HG03432 (cell line): ENCODE data around the gene HMG20B.
"Not testable (repeated sequence)": the region's sequence is repeated elsewhere in the genome, so short reads cannot be mapped to it uniquely, and the experiment has no call there.

Source experiments
- ATAC-seq: cut with Tn5 transposase; IDR thresholded peaks from one replicate; pipeline ENCODE4 v1.9.1; 2021; ENCODE audit warnings: mild to moderate bottlenecking, moderate library complexity; ENCODE audit not compliant: unreplicated experiment

Gene HMG20B

DNA sequence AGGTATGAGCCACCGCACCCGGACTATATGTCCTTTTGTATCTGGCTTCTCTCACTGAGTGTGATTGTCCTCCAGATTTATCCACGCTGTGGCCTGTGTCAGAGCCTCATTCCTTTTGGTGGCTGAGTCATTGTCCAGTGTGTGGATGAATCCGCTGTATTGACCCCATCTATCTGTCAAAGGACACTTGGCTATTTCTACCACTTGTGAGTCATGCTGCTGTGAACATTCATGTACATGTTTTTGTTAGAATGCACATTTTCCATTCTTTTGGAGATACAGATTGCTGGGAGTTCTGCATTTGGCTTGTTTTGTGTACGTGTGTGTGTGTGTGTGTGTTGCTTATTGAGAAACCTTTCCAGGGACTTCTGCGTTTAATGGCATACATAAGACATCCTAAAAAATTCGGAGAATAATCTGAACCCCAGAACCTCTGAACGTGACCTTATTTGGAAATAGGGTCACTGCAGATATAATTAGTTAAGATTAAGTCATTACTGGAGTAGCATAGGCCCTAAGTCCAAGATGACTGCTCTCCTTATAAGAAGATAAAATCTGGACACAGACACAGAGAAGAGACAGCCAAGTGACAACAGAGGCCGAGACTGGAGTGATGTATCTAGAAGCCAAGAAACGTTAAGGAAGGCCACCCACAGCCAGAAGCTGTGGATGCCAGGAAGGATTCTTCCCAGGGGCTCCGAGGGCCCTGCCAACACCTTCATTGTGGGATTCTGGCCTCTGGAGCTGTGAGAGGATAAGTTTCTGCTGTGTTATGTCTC is 7.6 kb downstream of the HMG20B start:
- no peak for ATAC-seq

DNA sequence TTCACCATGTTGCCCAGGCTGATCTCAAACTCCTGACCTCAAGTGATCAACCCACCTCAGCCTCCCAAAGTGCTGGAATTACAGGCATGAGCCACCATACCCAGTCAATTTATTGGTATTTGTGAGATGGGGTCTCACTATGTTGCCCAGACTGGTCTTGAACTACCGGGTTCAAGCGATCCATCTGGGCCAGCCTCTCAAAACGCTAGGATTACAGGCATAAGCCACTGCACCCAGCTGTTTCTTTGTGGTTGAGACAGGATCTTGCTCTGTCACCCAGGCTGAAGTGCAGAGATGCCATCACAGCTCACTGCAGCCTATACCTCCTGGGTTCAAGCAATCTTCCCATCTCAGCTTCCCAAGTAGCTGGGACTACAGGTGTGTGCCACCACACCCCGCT is 9.0 kb downstream of the HMG20B start:
- not testable (repeated sequence) for ATAC-seq

DNA sequence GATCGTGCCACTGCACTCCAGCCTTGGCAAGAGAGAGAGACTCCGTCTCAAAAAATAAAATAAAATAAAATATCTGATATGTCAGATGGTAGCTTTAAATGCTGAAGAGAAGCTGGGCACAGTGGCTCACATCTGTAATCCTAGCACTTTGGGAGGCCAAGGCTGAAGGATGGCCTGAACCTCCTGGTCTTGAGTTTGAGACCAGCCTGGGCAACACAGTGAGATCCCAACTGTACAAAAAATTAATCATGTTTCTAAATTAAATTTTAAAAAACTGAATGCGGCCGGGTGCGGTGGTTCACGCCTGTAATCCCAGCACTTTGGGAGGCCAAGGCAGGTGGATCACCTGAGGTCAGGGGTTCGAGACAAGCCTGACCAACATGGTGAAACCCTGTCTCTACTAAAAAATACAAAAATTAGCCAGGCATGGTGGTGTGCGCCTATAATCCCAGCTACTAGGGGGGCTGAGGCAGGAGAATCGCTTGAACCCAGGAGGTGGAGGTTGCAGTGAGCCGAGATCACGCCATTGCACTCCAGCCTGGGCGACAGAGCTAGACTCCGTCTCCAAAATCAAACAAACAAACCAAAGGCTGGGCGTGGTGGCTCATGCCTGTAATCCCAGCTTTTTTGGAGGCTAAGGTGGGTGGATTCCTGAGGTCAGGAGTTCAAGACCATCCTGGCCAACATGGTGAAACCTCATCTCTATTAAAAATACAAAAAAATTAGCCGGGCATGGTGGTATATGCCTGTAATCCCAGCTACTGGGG is 11.5 kb downstream of the HMG20B start:
- not testable (repeated sequence) for ATAC-seq

DNA sequence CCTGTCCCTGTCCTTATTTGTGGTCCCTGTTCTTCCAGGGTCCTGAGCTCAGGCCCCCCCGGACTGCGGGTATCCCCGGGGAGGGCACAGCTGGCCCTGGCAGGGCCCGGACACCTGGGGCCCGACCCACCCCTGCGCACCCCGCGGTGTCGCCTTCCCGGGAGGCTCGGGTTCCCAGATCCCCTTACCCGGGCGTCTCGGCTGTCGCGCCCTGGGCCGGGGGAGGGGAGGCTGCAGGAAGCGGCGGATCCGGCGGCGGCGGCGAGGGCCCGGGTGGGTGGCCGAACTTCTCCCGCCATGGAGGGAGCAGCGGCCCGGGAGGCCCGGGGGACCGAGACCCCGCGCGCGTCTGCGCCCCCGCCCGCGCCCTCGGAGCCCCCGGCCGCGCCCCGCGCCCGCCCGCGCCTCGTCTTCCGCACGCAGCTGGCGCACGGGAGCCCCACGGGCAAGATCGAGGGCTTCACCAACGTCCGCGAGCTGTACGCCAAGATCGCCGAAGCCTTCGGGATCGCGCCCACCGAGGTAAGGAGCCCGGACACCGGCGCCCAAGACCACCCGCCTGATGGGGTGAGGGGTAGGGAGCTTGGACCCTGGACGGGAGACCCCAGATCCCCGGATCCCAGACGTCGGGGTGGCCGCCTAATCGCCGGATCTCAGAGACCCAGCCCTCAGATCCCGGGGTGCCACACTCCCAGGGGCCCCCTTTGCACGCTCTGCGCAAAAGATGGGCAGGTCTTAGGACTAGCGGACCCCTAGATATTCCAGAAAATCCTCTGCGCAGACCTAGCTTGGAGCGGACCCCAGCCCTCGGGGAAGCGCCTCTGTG is 12.8 kb downstream of the HMG20B start, which contains the start of gene GIPC3:
TSS of gene GIPC3 (plus strand) at position 178 of the 826 bp plus-strand sequence. CDS start at position 298, 120 bp downstream.
- ATAC-seq: no peak

DNA sequence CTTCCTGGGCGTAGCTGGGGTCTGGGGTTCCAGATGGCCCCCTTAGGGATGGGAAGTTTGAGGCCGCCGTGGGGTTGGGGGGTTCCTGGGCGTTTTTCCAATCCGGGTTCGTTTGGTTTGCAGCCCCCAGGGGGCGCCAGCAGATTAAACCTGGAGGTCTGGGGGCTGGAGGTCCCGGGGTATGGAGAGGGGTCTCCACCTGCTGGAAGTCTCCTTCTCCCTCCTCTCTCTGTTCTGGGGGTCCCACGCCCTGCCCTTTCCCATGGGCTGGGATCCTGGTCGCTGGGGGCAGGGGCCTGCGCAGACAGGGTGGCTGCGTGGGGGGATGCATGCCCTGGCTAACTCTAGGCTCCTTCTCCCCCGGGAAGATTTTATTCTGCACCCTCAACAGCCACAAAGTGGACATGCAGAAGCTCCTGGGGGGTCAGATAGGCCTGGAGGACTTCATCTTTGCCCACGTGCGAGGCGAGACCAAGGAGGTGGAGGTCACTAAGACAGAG is 13.4 kb downstream of the HMG20B start:
- ATAC-seq: no peak

DNA sequence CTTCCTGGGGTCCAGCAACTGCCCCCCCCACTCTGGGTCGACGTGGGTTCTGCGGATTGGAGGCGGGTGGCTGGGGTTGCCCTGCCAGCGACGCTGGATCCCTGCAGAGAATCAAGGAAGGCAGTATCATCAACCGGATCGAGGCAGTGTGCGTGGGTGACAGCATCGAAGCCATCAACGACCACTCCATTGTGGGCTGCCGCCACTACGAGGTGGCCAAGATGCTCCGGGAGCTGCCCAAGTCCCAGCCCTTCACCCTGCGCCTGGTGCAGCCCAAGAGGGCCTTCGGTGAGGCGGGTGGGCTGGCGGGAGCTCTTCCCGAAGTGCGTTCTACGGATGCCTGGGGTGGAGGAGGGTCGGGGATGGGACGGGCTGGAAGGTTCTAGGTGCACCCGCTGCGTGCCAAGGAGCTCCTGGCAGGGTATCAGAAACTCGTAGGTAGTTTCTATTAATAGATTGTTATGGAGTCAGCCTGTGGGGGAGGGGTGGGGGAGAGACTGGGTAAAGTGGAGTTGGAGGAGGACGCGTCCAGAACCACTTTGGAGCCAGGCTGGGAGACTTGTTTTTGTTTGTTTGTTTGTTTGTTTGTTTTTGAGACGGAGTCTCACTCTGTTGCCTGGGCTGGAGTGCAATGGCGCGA is 14.1 kb downstream of the HMG20B start:
- no peak for ATAC-seq

DNA sequence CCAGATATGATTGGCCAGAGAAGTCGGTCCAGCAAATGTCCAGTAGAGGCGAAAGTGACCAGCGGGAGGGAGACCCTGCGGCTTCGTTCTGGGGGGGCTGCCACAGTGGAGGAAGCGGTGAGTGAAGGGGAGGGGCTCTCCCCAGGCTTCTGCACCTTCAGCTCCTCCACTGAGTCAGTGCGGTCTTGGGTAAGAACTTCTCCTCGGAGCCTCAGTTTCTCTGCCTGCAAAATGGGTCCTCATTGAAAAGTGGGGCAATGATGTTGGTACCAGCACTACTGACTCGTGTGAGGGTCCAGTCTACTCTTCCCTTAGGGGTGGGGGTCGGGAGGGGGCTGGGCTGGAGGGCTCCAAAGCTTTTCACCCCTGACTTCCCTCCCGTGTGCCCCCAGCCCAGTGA is 16.7 kb downstream of the HMG20B start:
- no peak for ATAC-seq

DNA sequence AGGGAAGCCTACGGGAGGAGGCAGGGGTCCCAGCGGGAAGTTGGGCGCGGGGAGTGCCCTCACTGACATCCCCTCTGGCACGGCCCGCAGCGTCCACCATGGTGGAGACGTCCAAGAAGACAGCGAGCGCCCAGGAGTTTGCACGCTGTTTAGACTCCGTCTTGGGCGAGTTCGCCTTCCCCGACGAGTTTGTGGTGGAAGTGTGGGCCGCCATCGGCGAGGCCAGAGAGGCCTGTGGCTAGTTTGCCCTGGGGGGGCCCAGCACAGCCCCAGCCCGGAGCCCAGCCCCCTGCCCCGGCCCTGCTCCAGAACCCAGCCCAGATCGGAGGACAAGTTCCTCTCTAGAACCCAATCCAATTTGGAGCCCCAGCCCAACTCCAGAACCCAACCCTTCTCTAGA is 17.2 kb downstream of the HMG20B start:
- ATAC-seq: no peak

DNA sequence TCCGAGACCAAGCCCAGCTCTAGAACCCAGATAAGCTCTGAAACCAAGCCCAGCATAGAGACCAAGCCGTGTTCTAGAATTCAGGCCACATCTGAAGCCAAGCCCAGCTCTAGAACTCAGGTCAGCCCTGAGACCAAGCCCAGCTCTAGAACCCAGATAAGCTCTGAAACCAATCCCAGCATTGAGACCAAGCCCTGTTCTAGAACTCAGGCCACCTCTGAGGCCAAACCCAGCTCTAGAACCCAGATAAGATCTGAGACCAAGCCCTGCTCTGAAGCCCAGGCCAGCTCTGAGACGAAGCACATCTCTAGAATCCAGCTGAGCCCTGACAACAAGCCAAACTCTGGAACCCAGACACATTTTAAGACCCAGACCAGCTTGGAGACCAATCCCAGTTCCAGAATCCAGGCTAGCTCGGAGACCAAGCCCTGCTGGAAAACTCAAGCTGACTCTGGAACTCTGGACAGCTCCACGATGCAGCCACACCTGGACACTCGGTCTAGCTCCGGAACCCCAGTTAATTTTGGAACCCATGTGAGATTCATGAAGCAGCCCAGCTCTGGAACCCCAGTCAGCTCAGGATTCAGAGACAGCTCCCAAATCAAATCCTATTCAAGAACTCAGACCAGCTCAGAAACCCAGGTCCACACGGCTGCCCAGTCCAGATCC is 18.4 kb downstream of the HMG20B start:
- no peak for ATAC-seq

DNA sequence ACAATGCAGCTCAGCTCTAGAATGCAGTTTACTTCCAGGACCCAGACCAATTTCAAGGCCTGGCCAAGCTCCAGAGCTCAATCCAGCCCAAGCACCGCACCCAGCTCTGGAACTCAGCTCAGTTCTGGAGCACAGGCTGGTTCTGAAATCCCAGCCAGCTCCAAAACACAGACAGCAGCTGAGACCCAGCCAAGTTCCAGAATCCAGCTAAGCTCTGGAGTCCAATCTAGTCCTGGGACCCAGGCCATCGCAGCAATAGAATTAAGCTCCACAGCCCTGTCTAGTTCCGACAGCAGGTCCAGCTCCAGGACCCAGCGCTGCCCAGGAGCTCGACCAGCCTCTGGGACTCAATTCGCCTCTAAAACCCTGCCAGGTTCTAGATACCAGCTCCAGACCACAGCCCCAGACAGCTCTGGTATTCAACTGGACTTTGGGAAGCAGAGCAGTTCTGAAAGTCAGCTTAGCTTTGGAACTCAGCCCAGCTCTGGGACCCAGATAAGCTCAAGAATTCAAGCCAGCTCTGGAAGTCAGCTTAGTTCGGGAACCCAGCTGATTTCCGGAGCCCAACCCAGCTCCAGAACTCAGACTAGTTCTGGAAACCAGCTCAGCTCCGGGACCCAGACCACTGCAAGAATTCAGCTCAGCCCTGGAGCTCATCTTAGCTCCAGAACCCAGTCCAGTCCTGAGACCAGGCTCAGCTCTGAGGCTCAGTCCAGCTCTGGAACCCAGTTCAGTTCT is 19.3 kb downstream of the HMG20B start:
- ATAC-seq: no peak

DNA sequence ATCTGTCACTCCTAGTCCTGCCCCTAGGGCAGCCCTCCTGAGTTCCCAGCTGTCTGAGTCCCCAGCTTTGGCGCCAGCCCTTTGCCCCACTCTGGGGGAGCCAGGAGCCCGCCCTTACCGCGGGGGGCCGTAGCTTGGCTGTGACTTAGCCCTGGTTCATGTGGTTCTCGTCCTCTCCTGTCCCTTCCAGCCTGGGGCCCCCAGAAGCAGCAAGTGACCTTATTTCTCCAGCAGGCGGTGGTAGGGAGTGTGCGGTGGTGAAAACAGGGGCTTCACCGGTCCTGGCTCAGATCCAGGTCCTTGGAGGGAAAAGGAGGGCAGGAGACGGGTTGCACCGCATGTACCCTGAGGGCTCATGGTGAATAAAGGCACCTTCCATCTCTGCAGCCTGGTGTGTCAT is 20.4 kb downstream of the HMG20B start:
- no peak for ATAC-seq

DNA sequence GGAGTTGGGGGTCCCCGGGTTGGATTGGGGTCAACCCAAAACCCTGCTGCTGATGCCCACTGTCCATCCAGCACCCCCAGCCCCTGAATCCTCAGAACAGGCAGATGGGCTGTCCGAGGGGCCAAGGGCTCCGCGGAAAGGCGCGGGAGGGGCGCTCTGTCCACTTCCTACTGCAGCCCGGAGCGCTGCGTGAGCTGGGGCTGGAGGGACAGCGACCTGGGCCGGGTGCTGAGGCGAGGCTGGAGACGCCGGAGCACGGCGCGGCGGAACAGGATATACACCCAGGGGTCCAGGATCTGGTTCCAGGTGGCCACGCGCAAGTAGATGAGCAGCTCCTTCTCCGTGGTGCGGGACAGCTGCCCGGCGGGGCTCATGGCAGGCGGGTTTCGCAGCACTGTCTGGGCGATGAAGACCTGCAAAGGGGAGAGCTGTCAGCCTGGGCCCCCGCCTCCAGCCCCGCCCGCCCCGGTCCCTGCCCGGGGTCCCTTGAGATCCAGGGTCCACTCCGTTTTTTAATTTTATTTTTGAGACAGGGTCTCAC is 22.8 kb downstream of the HMG20B start:
- no peak for ATAC-seq

DNA sequence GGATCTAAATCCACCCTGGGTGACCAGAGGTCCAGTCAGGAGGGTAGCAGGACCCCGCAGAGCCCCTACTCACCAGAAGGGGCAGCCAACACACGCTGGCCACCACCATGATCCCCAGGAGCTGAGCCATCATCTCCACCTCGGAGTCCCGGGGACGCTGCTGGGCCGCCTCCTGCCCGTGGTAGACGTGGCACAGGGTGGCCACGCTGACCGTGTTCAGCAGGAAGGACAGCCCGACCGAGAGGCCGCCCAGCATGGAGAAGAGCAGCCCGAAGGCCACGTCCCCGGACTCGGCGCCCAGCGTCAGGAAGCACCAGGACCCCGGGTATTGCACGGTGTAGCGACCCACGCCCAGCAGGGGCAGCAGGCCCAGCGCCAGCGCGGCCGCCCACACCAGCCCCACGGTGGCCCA is 27.0 kb downstream of the HMG20B start:
- no peak for ATAC-seq

DNA sequence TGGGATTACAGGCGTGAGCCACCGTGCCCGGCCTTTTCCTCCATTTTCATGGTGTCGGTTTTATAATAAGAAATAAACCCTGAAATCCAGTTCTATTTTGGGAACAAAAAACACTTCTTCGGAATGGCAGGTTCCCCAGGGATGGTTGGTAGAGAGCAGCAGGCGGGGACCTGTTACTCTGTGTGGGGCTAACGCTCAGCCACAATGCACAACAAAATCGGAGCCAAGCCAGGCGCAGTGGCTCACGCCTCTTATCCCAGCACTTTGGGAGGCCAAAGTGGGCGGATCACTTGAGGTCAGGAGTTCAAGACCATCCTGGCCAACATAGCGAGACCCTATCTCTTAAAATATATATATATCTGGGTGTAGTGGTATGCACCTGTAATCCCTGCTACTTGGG is 28.3 kb downstream of the HMG20B start:
- no peak for ATAC-seq

DNA sequence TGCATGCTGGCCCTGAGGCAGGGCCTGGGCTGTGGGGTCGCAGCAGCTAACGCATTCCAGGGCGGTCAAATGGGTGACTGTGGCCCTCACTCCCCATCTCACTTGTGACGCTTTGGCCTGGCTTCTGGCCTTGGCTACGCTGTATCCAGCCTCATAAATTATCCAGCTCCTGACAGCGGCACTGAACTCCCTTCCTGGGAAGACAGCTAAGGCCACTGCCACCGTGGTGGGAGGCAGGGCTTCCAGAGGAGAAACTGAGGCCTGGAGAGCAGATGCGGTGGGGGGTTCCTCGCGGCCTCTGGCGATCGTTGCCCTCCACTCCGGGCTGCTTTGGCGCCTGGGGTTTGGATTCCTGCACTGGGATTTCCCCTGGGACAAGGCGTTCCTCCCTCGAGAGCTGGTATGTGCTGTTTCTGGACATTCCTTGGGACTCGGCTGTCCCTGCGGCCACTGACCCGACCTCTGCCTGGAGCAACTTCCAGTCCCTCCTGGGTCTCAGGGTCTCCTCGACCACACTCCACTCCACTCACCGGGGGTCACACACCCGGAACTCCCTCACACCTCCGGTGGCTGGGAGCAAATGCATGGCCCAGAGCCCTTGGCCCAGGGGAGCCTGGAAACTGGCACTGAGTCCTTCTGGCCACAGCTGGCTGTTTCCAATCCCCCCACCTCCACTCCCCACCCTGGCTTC is 30.5 kb downstream of the HMG20B start:
- ATAC-seq: no peak

DNA sequence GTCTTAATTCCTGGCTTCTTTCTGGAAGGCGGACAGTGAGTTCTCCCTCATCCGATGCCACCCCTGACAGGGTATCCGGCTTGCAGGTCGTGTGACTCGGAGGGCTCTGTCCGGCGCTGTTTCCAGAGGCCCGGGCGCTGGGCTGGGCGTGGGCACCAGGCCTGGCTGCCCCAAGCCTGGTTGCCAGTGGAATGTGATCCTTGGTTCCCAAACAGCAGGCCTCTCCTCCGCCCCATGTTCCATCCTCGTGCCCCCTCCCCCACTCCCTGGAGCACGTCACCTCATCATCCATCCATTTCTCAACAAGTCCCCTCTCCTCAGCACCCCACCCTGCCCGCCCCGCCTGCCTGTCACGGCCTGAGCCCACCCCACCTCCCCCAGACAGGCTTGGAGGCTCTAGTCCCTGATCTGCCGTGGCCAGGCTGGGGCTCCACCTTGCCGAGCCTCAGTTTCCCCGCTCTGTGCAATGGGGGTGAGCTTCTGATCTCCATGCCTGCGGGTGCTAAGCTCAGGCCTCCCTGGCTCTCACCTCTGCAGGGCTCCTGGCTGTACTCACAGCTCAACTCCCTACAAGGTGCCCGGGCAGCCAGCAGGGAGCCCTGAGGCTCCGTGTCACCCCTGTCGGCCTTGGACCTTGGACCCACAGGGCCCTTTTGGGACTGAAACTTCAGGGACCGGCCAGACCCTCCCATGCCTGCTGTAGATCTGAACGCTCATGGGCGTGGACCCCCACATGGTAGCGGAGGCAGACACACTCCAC is 31.7 kb downstream of the HMG20B start:
- no peak for ATAC-seq

DNA sequence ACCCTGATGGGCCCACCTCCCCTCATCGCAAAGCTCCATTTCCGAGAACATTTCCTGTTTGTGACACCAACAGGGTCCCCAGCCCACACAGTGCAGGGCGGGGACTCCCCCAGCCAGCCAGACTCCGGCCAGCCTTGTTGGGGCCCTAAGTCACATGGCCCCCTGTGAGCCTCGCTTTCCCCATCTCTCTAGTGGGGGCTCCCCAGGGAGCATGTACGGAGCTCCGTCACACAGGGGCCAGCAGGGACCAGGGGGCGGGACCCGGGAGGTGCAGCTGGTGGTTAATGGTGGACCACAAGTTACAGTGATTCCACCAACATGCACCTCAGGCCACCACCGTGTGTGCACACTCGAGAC is 32.2 kb downstream of the HMG20B start:
- no peak for ATAC-seq

DNA sequence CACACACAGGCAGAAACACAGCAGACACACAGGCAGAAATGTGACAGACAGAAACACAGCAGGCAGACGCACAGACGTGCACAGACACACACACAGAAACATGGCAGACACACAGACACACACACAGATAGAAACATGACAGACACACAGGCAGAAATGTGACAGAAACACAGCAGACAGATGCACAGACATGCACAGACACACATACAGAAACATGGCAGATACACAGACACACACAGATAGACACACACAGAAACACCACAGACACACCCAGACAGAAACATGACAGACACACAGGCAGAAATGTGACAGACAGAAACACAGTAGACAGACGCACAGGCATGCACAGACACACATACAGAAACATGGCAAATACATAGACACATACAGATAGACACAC is 32.6 kb downstream of the HMG20B start:
- ATAC-seq: no peak
